Naive thymus-derived CD8-positive, alpha-beta T cell (primary cell): Measurements from ENCODE around the gene C10orf90. TPM values are rescaled to one million over a fixed set of nuclear protein-coding genes. Genes with fewer than 3 reads are reported as not detected.
"Not testable (repeated sequence)": the region's sequence is repeated elsewhere in the genome, so short reads cannot be mapped to it uniquely, and the experiment has no call there.

Source experiments
- ATAC-seq, 2 donors: fragments of 150-1000 bp; cut with Tn5 transposase in 1 of 2; sonication (Bioruptor Pico), chemical (Tn5 transposase) in 1 of 2; 1 replicate in 1 of 2; 2 replicates in 1 of 2; pipeline ENCODE4 v1.10.0; 2021; ENCODE audit warnings: mild to moderate bottlenecking in 2 of 2, moderate library complexity in 2 of 2
- POLR2A ChIA-PET: fragments of 350-600 bp; sonication (Branson Sonifier 250); formaldehyde crosslinking; loops from one replicate; lab custom pipeline; 2021; ENCODE audit warnings: antibody characterized with exemption; lab: Charles Lee
- DNase-seq, 10 donors: peaks; one replicate each; pipeline versions ENCODE4 v3.0.0 to v3.0.0-alpha.2; 2020 to 2022
- H3K27ac Mint-ChIP-seq, 10 donors: one replicate each; pipeline ENCODE4 v1.8.0; 2020 to 2022; ENCODE audit warnings: mild to moderate bottlenecking in 10 of 10, mixed read lengths in 10 of 10, moderate library complexity in 4 of 10, inconsistent platforms in 1 of 10
- H3K27me3 Mint-ChIP-seq, 5 donors: one replicate each; pipeline ENCODE4 v1.8.0; 2021 to 2022; ENCODE audit warnings: mixed read lengths in 5 of 5
- H3K36me3 Mint-ChIP-seq, 3 donors: one replicate each; pipeline ENCODE4 v1.8.0; 2020 to 2022; ENCODE audit warnings: mixed read lengths in 3 of 3, mild to moderate bottlenecking in 2 of 3, inconsistent platforms in 1 of 3
- H3K4me1 Mint-ChIP-seq, 4 donors: one replicate each; pipeline ENCODE4 v1.8.0; 2021 to 2022; ENCODE audit warnings: mixed read lengths in 4 of 4
- H3K4me3 Mint-ChIP-seq, 10 donors: one replicate each; pipeline ENCODE4 v1.8.0; 2020 to 2022; ENCODE audit warnings: mild to moderate bottlenecking in 10 of 10, mixed read lengths in 10 of 10, moderate library complexity in 6 of 10, inconsistent platforms in 1 of 10
- H3K9me3 Mint-ChIP-seq, 9 donors: one replicate each; pipeline ENCODE4 v1.8.0; 2020 to 2022; ENCODE audit warnings: mixed read lengths in 9 of 9, mild to moderate bottlenecking in 3 of 9, inconsistent platforms in 1 of 9, moderate library complexity in 1 of 9
- polyA plus RNA-seq, 3 donors: library from polyadenylated mRNA; unstranded; fragments of 300-500 nt; fragmentation: Illumina TruSeq; gene quantifications; one replicate each; pipeline ENCODE4 v1.2.3, GENCODE V29; 2021
- total RNA-seq, 8 experiments: library from RNA in 2 of 8; stranded (reverse) in 2 of 8; gene quantifications; one replicate each; pipeline ENCODE4 v1.2.3 and lab custom pipeline; 2021 to 2026

C10orf90 gene
- total and polyA plus RNA-seq, 5 experiments from 2014 or later, result not detected

DNA sequence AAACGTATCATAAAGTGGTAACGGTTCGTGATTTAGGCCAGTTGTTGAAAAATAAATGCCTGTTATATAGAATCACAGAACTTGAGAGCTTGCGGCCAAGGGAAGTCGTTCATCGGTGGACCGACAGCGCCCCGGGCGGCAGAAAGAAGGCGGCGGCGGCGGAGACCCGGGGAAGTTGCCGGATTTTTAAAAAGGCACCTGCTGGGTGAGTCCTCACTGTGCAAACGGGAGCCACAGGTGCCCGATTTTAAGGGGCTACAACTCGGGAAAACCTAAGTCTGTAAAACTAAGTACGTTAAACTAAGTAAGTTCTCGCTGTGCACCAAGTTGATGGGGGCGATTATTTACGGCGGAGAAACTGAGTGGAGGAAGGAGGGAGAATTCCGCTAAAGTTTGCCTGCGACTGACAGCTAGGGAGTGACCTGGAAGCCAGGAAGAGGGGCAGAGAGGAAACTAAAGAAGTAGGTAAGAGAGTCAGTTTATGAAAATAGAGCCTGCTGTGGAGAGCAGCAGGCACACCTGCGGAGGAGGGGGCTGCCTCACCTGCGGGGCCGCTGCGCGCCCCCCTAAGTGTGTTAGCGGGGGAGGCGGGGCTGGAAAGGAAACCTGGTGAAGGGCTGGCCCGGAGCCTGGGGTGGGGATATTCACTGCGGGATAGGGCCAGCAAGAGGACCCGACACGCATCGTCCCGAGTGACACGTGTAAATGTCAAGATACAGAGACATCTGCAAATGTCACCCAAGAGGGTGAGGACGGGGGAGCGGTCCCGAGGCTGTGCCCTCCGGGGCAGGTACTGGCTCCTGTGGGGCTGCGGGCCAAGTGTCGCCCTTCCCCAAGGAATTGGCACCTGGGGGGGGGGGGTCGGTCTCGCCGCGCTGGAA is 283.2 kb downstream of the C10orf90 start:
- peaks cover 0 to 16% (median 2%) of the 10 kb centered on the region in 3 donors for H3K36me3 Mint-ChIP-seq
- H3K9me3 Mint-ChIP-seq, result peaks cover 0 to 18% (median 6%) of the 10 kb centered on the region in 9 donors
- POLR2A ChIA-PET, result no interaction called here
- H3K4me3 Mint-ChIP-seq, result peak overlapping the region in 6 of 10 donors; percentile 16 to 72 (median 50)
- H3K27me3 Mint-ChIP-seq, result peaks cover 25 to 52% (median 47%) of the 10 kb centered on the region in 5 donors
- ATAC-seq, result no peak
- no peak for DNase-seq
- H3K4me1 Mint-ChIP-seq, result peaks cover 0 to 9% (median 5%) of the 10 kb centered on the region in 4 donors
- peak overlapping the region in 1 of 10 donors; percentile 35 for H3K27ac Mint-ChIP-seq

DNA sequence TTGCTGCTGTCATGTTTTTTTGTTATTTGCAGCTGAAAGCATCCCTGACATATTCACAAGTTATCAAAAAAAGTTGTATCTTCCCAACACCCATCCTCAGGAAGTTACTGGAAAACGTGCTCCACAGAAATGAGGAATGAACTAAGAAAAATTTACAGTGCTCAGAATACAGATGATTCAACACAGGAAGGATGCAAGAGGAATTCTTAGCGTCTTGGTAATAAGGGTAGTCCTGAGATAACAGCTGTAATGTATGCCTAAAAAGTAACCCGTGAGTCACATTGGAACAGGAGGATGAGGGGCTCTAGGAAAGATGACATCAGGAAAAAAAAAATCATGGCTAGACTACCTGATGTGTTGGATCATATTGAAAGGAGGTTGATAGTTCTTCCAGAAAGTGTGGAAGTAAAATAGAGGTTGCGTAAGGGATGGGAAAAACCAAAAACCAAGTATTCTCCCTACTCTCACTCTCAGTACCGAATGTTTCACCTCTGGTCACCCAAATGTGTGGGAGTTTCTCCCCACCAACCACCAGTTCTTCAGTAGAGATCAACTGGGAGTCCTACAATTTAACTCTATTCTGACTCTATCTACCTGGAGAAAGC is 286.1 kb downstream of the C10orf90 start:
- H3K27ac Mint-ChIP-seq, result no peak overlapping the region

DNA sequence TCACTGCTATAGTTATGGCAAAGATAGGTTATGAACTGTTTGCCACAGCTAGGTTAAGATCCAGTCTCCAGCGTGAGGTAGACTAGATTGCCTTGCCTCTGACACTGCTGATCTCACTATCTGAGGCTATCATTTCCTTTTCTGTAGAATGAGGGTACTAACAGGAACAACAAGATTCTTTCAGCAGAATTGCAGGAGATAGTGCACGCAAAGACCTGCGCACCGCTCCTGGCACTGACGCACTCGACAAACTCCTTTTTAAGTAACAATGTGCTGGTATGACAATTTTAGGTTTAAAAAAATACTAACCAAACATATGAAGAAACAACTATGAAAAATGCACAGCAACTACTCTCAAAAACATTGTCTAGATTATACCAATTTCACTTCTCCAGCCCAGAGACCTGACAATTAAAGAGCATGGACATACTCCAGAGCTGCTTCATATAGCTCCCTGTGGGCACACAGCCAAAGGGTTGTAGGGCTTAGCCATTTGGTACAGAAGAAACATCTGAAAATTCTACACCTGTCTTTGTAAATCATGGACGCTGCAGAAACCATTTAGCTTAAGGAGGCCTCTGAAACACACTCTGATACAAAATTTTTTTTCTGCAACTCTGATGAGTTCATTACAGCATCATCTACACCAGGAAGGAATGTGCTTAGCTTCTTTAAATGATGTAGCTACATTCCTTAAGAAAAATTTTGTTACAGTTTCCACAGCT is 290.0 kb downstream of the C10orf90 start:
- POLR2A ChIA-PET, result no interaction called here
- ATAC-seq, result no peak
- peaks cover 4 to 25% (median 10%) of the 10 kb centered on the region in 5 donors for H3K27me3 Mint-ChIP-seq
- peaks cover 0 to 1% (median 0%) of the 10 kb centered on the region in 3 donors for H3K36me3 Mint-ChIP-seq
- no peaks in the 10 kb centered on the region for H3K4me1 Mint-ChIP-seq
- no peak for DNase-seq
- no peak overlapping the region for H3K27ac Mint-ChIP-seq
- H3K9me3 Mint-ChIP-seq, result peaks cover 0 to 33% (median 3%) of the 10 kb centered on the region in 9 donors
- H3K4me3 Mint-ChIP-seq, result no peak overlapping the region

More for the DNA sequence above, 286.1 kb downstream of the C10orf90 start:
- Mint-ChIP-seq H3K27me3 (peaks cover 14 to 51% (median 32%) of the 10 kb centered on the region in 5 donors), H3K4me1 (peaks cover 0 to 9% (median 5%) of the 10 kb centered on the region in 4 donors), H3K36me3 (peaks cover 0 to 16% (median 2%) of the 10 kb centered on the region in 3 donors), H3K4me3 (no peak overlapping the region), H3K9me3 (peaks cover 0 to 23% (median 4%) of the 10 kb centered on the region in 9 donors)
- POLR2A ChIA-PET, result no interaction called here
- DNase-seq (no peak), ATAC-seq (no peak)

DNA sequence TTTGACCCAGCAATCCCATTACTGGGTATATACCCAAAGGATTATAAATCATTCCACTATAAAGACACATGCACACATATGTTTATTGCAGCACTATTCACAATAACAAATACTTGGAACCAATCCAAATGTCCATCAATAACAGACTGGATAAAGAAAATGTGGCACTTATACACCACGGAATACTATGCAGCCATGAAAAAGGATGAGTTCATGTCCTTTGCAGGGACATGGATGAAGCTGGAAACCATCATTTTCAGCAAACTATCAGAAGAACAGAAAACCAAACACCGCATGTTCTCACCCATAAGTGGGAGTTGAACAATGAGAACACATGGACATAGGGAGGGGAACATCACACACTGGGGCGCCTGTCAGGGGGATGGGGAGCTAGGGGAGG is 291.3 kb downstream of the C10orf90 start:
- DNase-seq, H3K36me3 Mint-ChIP-seq, H3K4me1 Mint-ChIP-seq, H3K27ac Mint-ChIP-seq, POLR2A ChIA-PET, ATAC-seq, H3K4me3 Mint-ChIP-seq: not testable (repeated sequence)
- H3K27me3 Mint-ChIP-seq, result peaks cover 0 to 12% (median 2%) of the 10 kb centered on the region in 5 donors
- H3K9me3 Mint-ChIP-seq, result peaks cover 0 to 45% (median 6%) of the 10 kb centered on the region in 9 donors

DNA sequence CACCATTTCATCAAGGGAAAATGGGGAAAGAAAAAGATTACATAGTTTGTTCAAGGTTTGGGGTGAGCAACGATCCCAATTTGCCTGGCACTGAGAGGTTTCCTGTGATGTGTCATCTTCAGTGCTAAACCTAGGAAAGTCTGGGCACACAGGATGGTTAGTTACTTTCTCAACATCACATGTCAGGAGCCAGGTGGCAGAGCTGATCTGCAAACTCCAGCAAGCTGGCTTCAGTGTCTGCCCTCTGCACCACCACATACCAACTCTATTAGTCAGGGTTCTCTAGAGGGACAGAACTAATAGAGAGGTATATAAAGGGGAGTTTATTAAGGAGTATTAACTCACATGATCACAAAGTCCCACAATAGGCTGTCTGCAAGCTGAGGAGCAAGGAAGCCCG is 293.5 kb downstream of the C10orf90 start:
- H3K4me1 Mint-ChIP-seq, result no peaks in the 10 kb centered on the region
- H3K27ac Mint-ChIP-seq, result no peak overlapping the region
- POLR2A ChIA-PET, result no interaction called here
- no peak for DNase-seq
- no peak overlapping the region for H3K4me3 Mint-ChIP-seq
- no peak for ATAC-seq
- peaks cover 0 to 35% (median 9%) of the 10 kb centered on the region in 9 donors for H3K9me3 Mint-ChIP-seq
- H3K36me3 Mint-ChIP-seq, result peaks cover 0 to 10% (median 1%) of the 10 kb centered on the region in 3 donors
- peaks cover 0 to 4% (median 0%) of the 10 kb centered on the region in 5 donors for H3K27me3 Mint-ChIP-seq

DNA sequence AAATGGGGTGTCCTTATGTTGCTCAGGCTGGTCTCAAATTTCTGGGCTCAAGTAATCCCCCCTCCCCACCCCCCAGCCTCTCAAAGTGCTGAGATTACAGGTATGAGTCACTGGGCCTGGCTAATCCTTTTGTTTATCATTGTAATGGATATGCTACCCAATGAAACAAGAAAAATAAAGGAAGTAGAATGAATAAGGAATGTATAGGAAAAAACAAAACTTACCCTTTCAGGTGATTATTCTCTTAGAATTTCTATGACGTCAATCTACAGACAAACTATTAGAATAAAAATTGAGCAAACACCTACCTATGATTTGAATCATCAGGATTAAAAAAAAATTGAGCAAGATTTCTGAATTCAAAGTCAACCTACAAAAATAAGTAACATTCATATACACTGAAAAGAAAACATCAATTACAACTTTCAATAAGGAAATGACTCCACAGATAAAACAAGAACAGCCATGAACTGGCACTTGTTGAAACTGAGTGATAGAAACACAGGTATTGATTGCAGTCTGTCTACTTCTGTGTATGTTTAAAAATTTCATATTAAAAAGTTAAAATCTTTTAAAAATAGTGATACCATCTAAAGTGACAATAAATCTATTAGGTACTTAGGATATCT is 294.5 kb downstream of the C10orf90 start:
- Mint-ChIP-seq H3K36me3 (peaks cover 0 to 10% (median 1%) of the 10 kb centered on the region in 3 donors), H3K9me3 (peaks cover 0 to 35% (median 9%) of the 10 kb centered on the region in 9 donors), H3K27ac (no peak overlapping the region), H3K4me1 (no peaks in the 10 kb centered on the region), H3K27me3 (no peaks in the 10 kb centered on the region), H3K4me3 (no peak overlapping the region)
- ATAC-seq, result no peak
- no peak for DNase-seq
- POLR2A ChIA-PET, result no interaction called here

DNA sequence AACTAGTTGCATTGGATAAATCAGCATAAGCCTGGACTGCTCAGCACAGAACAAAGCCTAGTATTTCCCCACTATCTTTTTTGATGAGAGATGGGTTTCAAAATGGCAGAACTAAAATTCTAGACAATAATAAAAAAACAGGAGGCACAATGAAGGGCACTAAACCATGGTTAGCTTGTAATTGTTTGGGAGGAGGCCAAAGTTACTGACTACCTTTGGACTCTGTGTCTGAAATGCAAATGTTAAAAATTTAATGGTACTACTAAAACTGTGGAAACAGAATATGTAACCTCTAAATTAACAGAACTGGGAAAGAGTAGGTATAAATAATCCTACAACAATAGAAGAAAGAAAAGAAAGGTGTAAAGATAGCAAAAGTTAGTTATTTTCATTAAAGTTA is 295.2 kb downstream of the C10orf90 start:
- ATAC-seq (no peak), DNase-seq (no peak)
- Mint-ChIP-seq H3K27me3 (no peaks in the 10 kb centered on the region), H3K36me3 (peaks cover 0 to 10% (median 1%) of the 10 kb centered on the region in 3 donors), H3K4me1 (no peaks in the 10 kb centered on the region), H3K4me3 (no peak overlapping the region), H3K9me3 (peaks cover 0 to 27% (median 9%) of the 10 kb centered on the region in 9 donors), H3K27ac (no peak overlapping the region)
- POLR2A ChIA-PET, result no interaction called here

Other genes starting within 250 kb of the C10orf90 start
- gene DOCK1, start 234.7 kb upstream of the C10orf90 start, total RNA-seq, result not detected
- not detected for gene DOCK1, start 234.7 kb upstream of the C10orf90 start, polyA plus RNA-seq